ENCODE results near the gene LPAR2.
"Not testable (repeated sequence)": the region's sequence is repeated elsewhere in the genome, so short reads cannot be mapped to it uniquely, and the experiment has no call there.

LPAR2 gene

GRCh38 chr19:19627621-19628500, at the start of gene LPAR2:
LPAR2 (minus strand) TSS chr19:19628220; CDS start chr19:19627275, 945 bp downstream.
- peak; percentile 80 for DNase-seq (ENCODE audit: low spot score)

- DNase-seq (ENCODE audit: low spot score) = no peak
Observed at GRCh38 chr19:19677579-19677978, 49.6 kb upstream of the LPAR2 start.

- no peak for DNase-seq (ENCODE audit: low spot score)
Observed at GRCh38 chr19:19674315-19674714, 46.3 kb upstream of the LPAR2 start.

- no peak for DNase-seq (ENCODE audit: low spot score)
Observed at GRCh38 chr19:19672816-19673215, 44.8 kb upstream of the LPAR2 start.

GRCh38 chr19:19670070-19670551, 42.1 kb upstream of the LPAR2 start:
- DNase-seq (ENCODE audit: low spot score) = no peak

- DNase-seq (ENCODE audit: low spot score) = peak; percentile 96
Observed at GRCh38 chr19:19668230-19669012, 40.4 kb upstream of the LPAR2 start, which contains the start of gene ZNF101. ZNF101 (plus strand) TSS chr19:19668839; CDS start chr19:19668964, 125 bp downstream.

- not testable (repeated sequence) for DNase-seq (ENCODE audit: low spot score)
Observed at GRCh38 chr19:19665420-19665948, 37.5 kb upstream of the LPAR2 start.

- peak; percentile 97 for DNase-seq (ENCODE audit: low spot score)
Observed at GRCh38 chr19:19663256-19664120, 35.5 kb upstream of the LPAR2 start, which contains the start of gene ATP13A1. ATP13A1 (minus strand) TSS chr19:19663676; CDS start chr19:19663666, 10 bp downstream.

DNA sequence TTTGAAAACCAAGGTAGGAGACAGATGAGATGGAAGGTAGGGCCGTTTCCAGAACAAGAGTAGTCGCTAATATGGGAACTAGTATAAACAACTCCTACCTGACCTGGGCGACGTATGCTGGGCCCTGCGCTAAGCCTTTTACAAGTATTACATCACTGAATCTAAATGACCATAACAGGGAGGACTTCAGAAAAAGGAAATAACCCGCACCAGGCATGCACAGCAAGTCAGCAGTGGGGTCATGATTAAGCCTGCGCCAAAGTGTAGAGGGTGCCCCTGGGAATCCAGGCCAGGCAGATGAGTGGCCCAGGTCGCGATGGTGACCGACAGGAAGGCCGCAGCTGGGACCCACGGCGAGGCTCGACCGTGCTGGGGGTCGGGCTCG, 34.8 kb upstream of the LPAR2 start:
- no peak for DNase-seq (ENCODE audit: low spot score)

GRCh38 chr19:19662344-19662743, 34.3 kb upstream of the LPAR2 start:
- no peak for DNase-seq (ENCODE audit: low spot score)

DNA sequence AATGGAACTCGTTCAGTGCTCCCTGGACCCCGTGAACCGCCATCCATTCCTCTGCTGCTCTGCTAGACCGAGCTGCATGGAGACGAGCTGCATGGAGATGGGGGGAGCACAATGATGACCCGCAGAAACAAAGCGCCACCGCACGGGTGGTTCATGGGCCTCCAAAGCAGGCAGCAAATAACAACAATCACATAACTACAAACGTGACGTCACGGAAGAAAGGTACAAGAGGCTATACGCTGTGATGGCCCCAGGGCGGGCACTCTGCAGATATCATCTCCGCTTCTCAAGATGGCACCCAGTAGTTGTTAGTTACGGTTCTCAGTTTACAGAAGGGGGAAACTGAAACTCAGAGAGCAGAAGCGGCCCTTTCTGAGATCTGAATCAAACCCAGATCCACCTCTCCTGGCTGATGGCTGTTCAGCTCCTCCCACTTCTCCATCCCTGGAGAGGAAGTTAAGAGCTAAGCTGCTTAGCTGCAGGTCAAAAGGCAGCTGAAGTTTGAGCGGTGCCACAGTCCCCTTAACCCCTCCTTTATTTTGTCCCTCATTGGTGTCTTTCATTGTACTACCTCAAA, 33.7 kb upstream of the LPAR2 start:
- DNase-seq (ENCODE audit: low spot score) = peak; percentile 23

- DNase-seq (ENCODE audit: low spot score) = no peak
Observed at GRCh38 chr19:19661141-19661674, 33.2 kb upstream of the LPAR2 start.

GRCh38 chr19:19659646-19660245, 31.7 kb upstream of the LPAR2 start:
- no peak for DNase-seq (ENCODE audit: low spot score)

DNA sequence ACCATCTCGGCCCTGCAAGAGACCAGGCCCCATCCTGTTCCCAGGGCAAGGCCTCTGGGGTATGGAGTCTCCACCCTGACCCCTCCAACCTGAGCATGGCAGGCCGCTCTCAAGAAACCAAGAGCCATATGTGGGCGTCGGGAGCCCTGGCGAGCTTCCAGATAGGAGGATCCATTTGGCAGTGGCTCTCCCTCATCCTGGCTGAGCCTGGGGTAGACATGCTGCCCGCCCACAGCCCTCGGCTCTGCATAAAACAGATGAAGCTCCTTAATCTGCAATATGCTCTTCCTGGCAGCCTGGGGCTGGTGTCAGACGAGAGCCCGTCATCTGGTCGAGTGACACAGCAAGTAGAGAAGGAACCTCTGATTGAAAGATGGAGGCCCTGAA, 29.4 kb upstream of the LPAR2 start:
- DNase-seq (ENCODE audit: low spot score) = no peak

DNA sequence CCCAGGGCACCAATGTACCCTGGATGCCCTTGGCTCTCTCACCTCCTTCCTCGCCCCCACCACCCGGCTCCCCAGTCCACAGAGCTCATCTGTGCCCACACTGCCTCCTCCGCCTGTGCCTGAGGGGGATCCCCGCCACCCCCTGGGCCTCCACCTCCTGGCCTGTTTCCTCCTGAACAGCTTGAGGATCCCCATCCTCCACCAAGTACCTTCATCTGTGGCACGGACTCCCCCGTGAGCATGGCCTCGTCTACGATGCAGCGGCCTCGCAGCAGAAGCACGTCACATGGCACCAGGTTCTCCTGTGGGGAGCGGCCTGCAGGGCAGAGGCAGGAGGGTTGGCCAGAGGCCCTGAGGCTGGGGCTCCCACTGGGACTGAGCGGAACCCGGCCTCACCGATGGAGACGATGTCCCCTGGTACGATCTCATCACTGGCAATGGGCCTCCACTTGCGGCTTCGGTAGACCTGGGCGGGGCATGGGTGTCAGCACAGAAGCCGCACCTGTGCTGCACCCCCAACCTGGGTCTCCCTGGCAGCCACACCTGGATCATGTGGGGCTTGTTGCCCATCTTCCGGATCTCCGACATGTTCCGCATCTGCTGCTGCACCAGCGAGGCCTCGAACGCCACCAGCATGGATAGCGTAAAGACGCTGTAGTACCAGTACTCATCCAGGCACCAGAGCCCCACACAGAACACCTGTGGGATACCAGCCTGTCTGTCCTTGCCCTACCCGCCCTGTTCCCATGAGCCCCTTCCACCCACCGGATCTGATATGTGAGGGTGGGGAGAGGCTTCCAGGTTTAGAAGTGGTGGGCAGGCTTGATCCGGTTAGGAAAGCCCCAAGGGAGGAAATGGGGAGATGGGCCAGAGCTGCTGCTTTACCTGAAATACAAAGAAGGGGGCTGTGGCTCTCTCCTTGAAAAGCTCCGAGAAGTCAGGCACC, 28.7 kb upstream of the LPAR2 start:
- DNase-seq (ENCODE audit: low spot score) = no peak

- no peak for DNase-seq (ENCODE audit: low spot score)
Observed at GRCh38 chr19:19655641-19656343, 27.8 kb upstream of the LPAR2 start.

GRCh38 chr19:19655051-19655594, 27.1 kb upstream of the LPAR2 start:
- DNase-seq (ENCODE audit: low spot score) = no peak

DNA sequence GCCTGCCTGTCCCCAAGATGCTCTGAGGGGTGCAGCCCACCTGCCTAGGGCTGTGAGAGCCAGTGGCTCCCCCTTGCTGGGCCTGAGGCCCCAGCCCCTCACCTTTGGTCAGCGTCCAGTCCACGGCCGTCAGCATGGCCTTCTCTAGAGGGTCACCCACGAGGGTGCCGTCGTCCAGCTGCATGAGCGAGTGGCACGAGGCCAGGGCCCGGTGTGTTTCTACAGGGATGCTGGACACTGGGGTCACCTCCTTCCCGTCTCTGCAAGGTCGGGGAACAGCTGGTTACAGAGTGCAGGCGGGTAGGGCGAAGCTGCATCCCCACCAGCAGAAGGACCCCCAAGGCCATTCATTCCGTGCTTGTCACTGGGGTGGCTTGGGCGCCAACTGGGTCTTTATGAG, 26.4 kb upstream of the LPAR2 start:
- DNase-seq (ENCODE audit: low spot score) = no peak
